Spleen (tissue), 13 donors: Measurements from ENCODE around the gene MTERF4. TPM values are rescaled to one million over a fixed set of nuclear protein-coding genes. Genes with fewer than 3 reads are reported as not detected.
A peak's percentile ranks its signal among the peaks of the same experiment; 100 is the strongest.

Experiments
- DNase-seq: peaks from one replicate; pipeline ENCODE4 v3.0.0-alpha.2; 2020
- H3K27ac ChIP-seq, 8 donors: fragments of 200-600 bp; sonication (generic) in 7 of 8; 1 replicate in 4 of 8; 2 replicates in 4 of 8; pipeline versions ENCODE4 v1.5.0 to v1.8.0; 2016 to 2021; ENCODE audit warnings: inconsistent platforms in 4 of 8, mild to moderate bottlenecking in 4 of 8, moderate library complexity in 1 of 8
- H3K27me3 ChIP-seq, 7 donors: fragments of 200-600 bp; sonication (generic) in 6 of 7; replicated peaks in 1 of 7; 1 replicate in 4 of 7; 2 replicates in 3 of 7; pipeline versions ENCODE4 v1.5.0 to v1.8.0; 2016 to 2021; ENCODE audit warnings: inconsistent platforms in 3 of 7, mild to moderate bottlenecking in 1 of 7
- H3K36me3 ChIP-seq, 6 donors: fragments of 200-600 bp; sonication (generic) in 5 of 6; 1 replicate in 4 of 6; 2 replicates in 2 of 6; pipeline versions ENCODE4 v1.5.0 to v1.8.0; 2016 to 2021; ENCODE audit warnings: inconsistent platforms in 2 of 6
- H3K4me1 ChIP-seq, 6 donors: fragments of 200-600 bp; sonication (generic) in 5 of 6; 1 replicate in 3 of 6; 2 replicates in 3 of 6; pipeline versions ENCODE4 v1.5.0 to v1.8.0; 2016 to 2021; ENCODE audit warnings: inconsistent platforms in 3 of 6
- H3K4me3 ChIP-seq, 8 donors: fragments of 200-600 bp; sonication (generic) in 7 of 8; 1 replicate in 4 of 8; 2 replicates in 4 of 8; pipeline versions ENCODE4 v1.5.0 to v1.8.0; 2016 to 2021; ENCODE audit warnings: inconsistent platforms in 4 of 8, mild to moderate bottlenecking in 4 of 8, moderate library complexity in 2 of 8
- H3K9me3 ChIP-seq, 8 donors: fragments of 200-600 bp; sonication (generic) in 7 of 8; 1 replicate in 4 of 8; 2 replicates in 4 of 8; pipeline versions ENCODE4 v1.5.0 to v1.8.0; 2016 to 2021; ENCODE audit warnings: inconsistent platforms in 4 of 8
- POLR2A ChIP-seq, 3 donors: fragments of 450-650 bp; IDR thresholded peaks; one replicate each; pipeline ENCODE4 v1.5.1; 2017; ENCODE audit warnings: antibody characterized with exemption in 3 of 3, mild to moderate bottlenecking in 1 of 3
- POLR2AphosphoS5 ChIP-seq, 3 donors: sonication (generic); formaldehyde crosslinking; IDR thresholded peaks; one replicate each; pipeline ENCODE4 v1.5.1; 2017; ENCODE audit warnings: antibody characterized with exemption in 3 of 3
- WGBS, 5 donors: extraction: QIAGEN DNeasy Blood & Tissue Kit in 3 of 5; methylation state at CpG; one replicate each; pipeline versions ENCODE4 v1.1.5 to v1.1.7; 2013 to 2018; 5-methylcytosine and 5-hydroxymethylcytosine counted together
- intact Hi-C: fragments of 100-400 bp; cut with DNase I; formaldehyde crosslinking; loops from one replicate; pipeline ENCODE4 v1.15.0; 2023; ENCODE audit warnings: low total_unique reads
- long read RNA-seq, 2 donors: transcript quantifications; one replicate each; lab custom pipeline, GENCODE V29; 2026
- polyA plus RNA-seq, 3 donors: library from polyadenylated mRNA; stranded (reverse); fragments of 200-250 nt; gene quantifications; one replicate each; pipeline ENCODE4 v1.2.1, GENCODE V29; 2013
- total RNA-seq, 7 donors: library from RNA; depleted of rRNA in 3 of 7; stranded (reverse); fragments of >200 nt in 3 of 7; fragmentation: NEBNext Ultra II Directional in 4 of 7; extraction: Animal tissue kit (Norgen Biotek cat#: 25700) in 4 of 7; gene quantifications; one replicate each; pipeline versions ENCODE4 v1.1.0 to v1.2.1, GENCODE V29; 2016 to 2021
- TF ChIP-seq, protein P1 (sequence below), 11 experiments: fragments of 200-600 bp in 7 of 11; fragments of 450-650 bp in 4 of 11; sonication (generic) in 4 of 11; IDR thresholded peaks in 8 of 11; conservative IDR thresholded peaks in 3 of 11; 1 replicate in 7 of 11; 2 replicates in 4 of 11; pipeline versions ENCODE4 v1.4.0 to v1.8.0; 2016 to 2021; ENCODE audit warnings: antibody characterized with exemption in 11 of 11, inconsistent platforms in 4 of 11, mild to moderate bottlenecking in 1 of 11
- donor health status: healthy with polysubstance abuse.
- donor health status: DM: no; HTN: no; CAD: no; lungs with moderate emphysema.
- donor health status: DM: no; HTN: no; CAD: no.
- donor health status: Bipolar disorder and iron deficiency.
- donor health status: healthy.
- donor health status: DM: no; HTN: no; CAD: no.
- donor health status: DM: yes; HTN: yes; CAD: no.

MTERF4 gene, protein sequence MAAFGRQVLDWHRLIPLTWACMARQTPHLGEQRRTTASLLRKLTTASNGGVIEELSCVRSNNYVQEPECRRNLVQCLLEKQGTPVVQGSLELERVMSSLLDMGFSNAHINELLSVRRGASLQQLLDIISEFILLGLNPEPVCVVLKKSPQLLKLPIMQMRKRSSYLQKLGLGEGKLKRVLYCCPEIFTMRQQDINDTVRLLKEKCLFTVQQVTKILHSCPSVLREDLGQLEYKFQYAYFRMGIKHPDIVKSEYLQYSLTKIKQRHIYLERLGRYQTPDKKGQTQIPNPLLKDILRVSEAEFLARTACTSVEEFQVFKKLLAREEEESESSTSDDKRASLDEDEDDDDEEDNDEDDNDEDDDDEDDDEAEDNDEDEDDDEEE
- total RNA-seq (10 to 100 TPM; 38.4 to 74.0 (median 51.1) TPM), polyA plus RNA-seq (10 to 100 TPM; 28.4 to 33.7 (median 30.6) TPM)
- long read RNA-seq, donor 1, transcript MTERF4-202 (4 exons, 1,637 nt): major isoform, 10 of 15 reads
- long read RNA-seq, donor 1, partial matches to known transcripts: 0 of 15 reads
- long read RNA-seq, donor 1, other reads (novel, unspliced or antisense): 0 of 15 reads
- long read RNA-seq, donor 2, transcript MTERF4-202 (4 exons, 1,637 nt): major isoform, 9 of 17 reads
- long read RNA-seq, donor 2, partial matches to known transcripts: 0 of 17 reads
- long read RNA-seq, donor 2, other reads (novel, unspliced or antisense): 0 of 17 reads

DNA sequence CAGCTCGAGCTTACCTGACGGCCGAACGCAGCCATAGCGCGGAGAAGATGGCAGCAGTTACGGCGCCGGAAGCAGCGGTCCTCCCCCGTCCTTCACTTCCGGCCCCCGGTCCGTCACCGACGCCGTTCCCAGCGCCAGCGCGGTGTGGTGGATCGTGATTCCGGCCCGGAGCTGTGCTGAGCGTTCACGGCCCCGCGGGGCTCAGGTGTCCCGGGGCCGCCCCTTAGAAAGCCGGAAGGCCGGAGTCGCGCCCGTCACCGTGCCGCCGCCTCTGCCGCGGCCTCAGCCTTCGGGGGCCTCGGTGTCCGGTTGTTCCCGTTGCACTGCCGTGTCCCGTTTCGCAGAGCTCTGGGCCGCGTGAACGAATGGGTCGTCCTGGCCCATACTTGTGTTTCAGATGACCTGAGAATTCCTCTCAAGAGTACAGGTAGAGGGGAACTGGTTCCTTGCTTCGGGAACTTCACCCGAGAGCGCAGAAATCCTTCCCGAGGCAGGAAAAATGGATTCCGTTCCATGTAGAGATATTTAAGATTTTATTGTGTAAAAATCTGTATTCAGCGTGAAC, at the start of gene MTERF4:
Gene MTERF4 (minus strand): TSS at position 49 of the 565 bp plus-strand sequence. CDS start 14 bp downstream, at position 35.
- TF ChIP-seq POLR2AphosphoS5 (IDR thresholded peaks at IDR 0.05) (peak; percentile 94 to 98 (median 94)), POLR2A (IDR thresholded peaks at IDR 0.05) (peak in 2 of 3 donors; percentile 16 to 61)
- TF ChIP-seq, protein P1, sequence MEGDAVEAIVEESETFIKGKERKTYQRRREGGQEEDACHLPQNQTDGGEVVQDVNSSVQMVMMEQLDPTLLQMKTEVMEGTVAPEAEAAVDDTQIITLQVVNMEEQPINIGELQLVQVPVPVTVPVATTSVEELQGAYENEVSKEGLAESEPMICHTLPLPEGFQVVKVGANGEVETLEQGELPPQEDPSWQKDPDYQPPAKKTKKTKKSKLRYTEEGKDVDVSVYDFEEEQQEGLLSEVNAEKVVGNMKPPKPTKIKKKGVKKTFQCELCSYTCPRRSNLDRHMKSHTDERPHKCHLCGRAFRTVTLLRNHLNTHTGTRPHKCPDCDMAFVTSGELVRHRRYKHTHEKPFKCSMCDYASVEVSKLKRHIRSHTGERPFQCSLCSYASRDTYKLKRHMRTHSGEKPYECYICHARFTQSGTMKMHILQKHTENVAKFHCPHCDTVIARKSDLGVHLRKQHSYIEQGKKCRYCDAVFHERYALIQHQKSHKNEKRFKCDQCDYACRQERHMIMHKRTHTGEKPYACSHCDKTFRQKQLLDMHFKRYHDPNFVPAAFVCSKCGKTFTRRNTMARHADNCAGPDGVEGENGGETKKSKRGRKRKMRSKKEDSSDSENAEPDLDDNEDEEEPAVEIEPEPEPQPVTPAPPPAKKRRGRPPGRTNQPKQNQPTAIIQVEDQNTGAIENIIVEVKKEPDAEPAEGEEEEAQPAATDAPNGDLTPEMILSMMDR (IDR thresholded peaks at IDR 0.05 in 8 of 11, conservative IDR thresholded peaks at IDR 0.05 in 3 of 11): peak in 1 of 11 experiments; percentile 13
- WGBS, 5 donors: 0 to 1% (median 0%) methylated on average over 25 to 56 of the region's 56 CpGs
- H3K27ac ChIP-seq: peak within 1 kb of the TSS; percentile 86 to 96 (median 92)
- H3K9me3 ChIP-seq: no peaks in the 10 kb centered on the region
- no peaks in the 10 kb centered on the region for H3K27me3 ChIP-seq
- intact Hi-C loops: no loop called here
- H3K4me3 ChIP-seq: peak within 1 kb of the TSS; percentile 59 to 98 (median 84)
- peaks cover 20 to 88% (median 52%) of the 10 kb centered on the region in 6 donors for H3K4me1 ChIP-seq
- DNase-seq: peak; percentile 98
- peaks cover 0 to 45% (median 15%) of the 10 kb centered on the region in 6 donors for H3K36me3 ChIP-seq

DNA sequence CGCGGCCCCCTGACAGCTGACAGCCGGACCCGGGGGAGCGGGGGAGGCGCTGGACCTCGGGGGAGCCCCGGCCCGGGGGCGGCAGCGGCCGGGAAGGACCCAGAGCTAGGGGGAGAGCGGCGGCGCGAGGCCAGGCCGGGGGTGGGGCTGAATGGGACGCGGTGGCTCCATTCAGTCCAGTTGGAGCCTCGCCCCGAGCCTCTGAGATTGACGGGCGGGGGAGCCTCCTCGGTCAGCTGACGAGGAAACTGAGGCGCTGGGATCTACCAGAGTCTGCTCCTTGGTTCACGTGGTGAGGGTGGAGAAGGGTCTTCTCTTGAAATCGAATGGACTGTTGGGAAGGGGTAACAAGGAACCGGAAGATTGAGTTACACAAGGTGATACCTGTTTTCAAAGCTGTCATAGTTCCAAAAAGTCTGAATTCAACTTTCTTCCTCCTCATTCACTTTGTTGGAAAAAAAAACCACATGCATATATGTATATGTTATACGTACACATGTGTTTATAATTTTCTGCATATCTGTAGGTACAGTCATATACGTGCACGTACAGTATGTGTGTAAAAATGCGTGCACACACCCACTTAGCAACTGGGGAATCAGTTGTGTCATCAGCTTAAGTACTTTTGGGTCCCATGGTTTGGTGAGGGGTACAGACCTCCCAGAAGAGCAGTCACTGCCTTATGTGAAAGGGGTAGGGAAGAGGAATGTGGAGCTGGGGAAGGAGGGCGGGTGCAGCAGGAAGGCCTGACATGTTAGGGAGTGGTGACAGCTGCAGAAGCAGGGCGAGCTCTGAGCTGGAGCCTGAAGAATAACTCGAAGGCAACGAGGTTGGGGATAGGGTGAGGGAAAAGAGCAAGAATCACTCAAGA, 48.8 kb upstream of the MTERF4 start:
- DNase-seq: no peak
- H3K4me3 ChIP-seq: peak overlapping the region; percentile 72 to 100 (median 98)
- peaks cover 12 to 49% (median 31%) of the 10 kb centered on the region in 6 donors for H3K4me1 ChIP-seq
- intact Hi-C loops: loop anchor here (5.0 kb wide), 1 partner anchor 74 kb away; no protein-coding TSS in a partner anchor
- H3K27me3 ChIP-seq: no peaks in the 10 kb centered on the region
- TF ChIP-seq, protein P1 (IDR thresholded peaks at IDR 0.05 in 8 of 11, conservative IDR thresholded peaks at IDR 0.05 in 3 of 11): no peak
- TF ChIP-seq POLR2AphosphoS5 (IDR thresholded peaks at IDR 0.05): no peak
- 13 to 15% (median 13%) methylated on average over 30 to 37 of the region's 37 CpGs for WGBS, 5 donors
- peaks cover 0 to 30% (median 19%) of the 10 kb centered on the region in 6 donors for H3K36me3 ChIP-seq
- H3K27ac ChIP-seq: peak overlapping the region; percentile 55 to 92 (median 86)
- H3K9me3 ChIP-seq: no peaks in the 10 kb centered on the region

DNA sequence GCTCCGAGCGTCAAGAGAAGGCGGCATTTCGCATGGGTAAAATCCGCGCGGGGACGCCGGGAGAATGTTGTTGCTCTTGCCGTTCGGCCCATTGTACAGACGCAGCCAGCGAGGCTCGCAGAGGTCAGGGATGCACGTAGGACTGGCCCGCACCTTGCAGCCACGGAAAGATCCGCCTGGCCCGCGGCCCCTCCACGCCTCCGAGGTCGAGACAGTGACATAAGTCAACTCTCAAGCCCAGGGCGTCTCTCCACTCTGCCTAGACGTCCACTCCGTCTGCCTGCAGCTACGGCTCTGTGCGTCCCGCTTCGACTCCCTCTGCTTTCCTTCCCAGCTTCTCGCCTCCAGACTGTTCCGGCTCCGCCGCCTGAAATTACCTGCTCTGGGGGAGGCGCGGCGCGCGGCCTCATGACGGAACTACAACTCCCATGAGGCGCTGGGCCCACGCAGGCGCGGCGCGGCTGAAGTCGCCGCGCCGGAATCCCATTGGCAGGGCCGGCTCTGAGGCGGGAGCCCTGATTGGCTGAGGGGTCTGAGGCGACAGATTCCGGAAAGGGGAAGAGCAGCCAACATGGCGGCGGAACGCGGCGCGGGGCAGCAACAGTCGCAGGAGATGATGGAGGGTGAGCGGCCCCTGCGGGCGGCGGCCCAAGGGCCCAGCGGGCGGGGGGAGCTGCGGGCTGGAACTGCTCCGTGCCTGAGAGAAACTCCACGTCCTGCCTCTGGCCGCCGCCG, 48.0 kb upstream of the MTERF4 start, which contains the start of gene PPP1R7:
Gene PPP1R7 (plus strand): TSS at position 543 of the 735 bp plus-strand sequence. CDS start 29 bp downstream, at position 572.
- no peaks in the 10 kb centered on the region for H3K9me3 ChIP-seq
- 0 to 2% (median 1%) methylated on average over 35 to 73 of the region's 73 CpGs for whole genome bisulfite sequencing, 5 donors
- peak within 1 kb of the TSS; percentile 72 to 100 (median 98) for H3K4me3 ChIP-seq
- H3K27me3 ChIP-seq: no peaks in the 10 kb centered on the region
- H3K27ac ChIP-seq: peak within 1 kb of the TSS; percentile 55 to 92 (median 86)
- peaks cover 0 to 23% (median 16%) of the 10 kb centered on the region in 6 donors for H3K36me3 ChIP-seq
- intact Hi-C loops: loop anchor here (5.0 kb wide), 1 partner anchor 73 kb away; no protein-coding TSS in a partner anchor
- DNase-seq: peak; percentile 98
- H3K4me1 ChIP-seq: peaks cover 12 to 48% (median 31%) of the 10 kb centered on the region in 6 donors
- TF ChIP-seq POLR2A (IDR thresholded peaks at IDR 0.05): peak in 2 of 3 donors; percentile 34
- peak; percentile 90 for TF ChIP-seq POLR2AphosphoS5 (IDR thresholded peaks at IDR 0.05)
- TF ChIP-seq, protein P1 (IDR thresholded peaks at IDR 0.05 in 8 of 11, conservative IDR thresholded peaks at IDR 0.05 in 3 of 11): peak in 10 of 11 experiments; percentile 15 to 73 (median 43)
